K562 (cell line): ENCODE results near the gene SLC24A3. TPM values are rescaled to one million over a fixed set of nuclear protein-coding genes. Genes with fewer than 3 reads are reported as not detected.

ENCODE experiments used
- ATAC-seq: fragments of 200-7000 bp; cut with Tn5 transposase; 3 replicates; pipeline ENCODE4 v1.9.1; 2020; ENCODE audit warnings: moderate library complexity
- BruUV-seq: library from RNA; stranded (reverse); fragments of 400-500 nt; replicated peaks from 2 replicates; lab custom pipeline; 2021; lab: Mats Ljungman, UMichigan
- CTCF ChIA-PET: fragments of 300-600 bp; formaldehyde crosslinking; extraction: SDS; loops from one replicate; lab custom pipeline; 2021; ENCODE audit warnings: low intra/inter-chr PET ratio; lab: Yijun Ruan, JAX
- POLR2A ChIA-PET: fragments of 300-600, 350-650 bp; sonication (Branson Sonifier 250); formaldehyde crosslinking; extraction: SDS; loops from one replicate; lab custom pipeline; 2021; ENCODE audit warnings: antibody characterized with exemption, inconsistent platforms; lab: Yijun Ruan, JAX
- DNase-seq, 4 experiments: peaks; one replicate each; pipeline versions ENCODE4 v3.0.0 to v3.0.0-alpha.2; 2011 to 2018; ENCODE audit warnings: low spot score in 3 of 4, mixed read lengths in 3 of 4; ENCODE audit errors: extremely low read depth in 1 of 4
- FAIRE-seq: peaks from 2 replicates; lab custom pipeline; 2011; peaks lifted over from hg19 to GRCh38; lab: Jason Lieb, UNC
- H2AFZ ChIP-seq: 2 replicates; pipeline ENCODE4 v1.6.0; 2011; ENCODE audit warnings: low read depth, low read length, control low read depth, inconsistent platforms
- H3K27ac ChIP-seq: fragments of 200-600 bp; 3 replicates; pipeline ENCODE4 v1.8.0; 2011; ENCODE audit warnings: low read depth, mild to moderate bottlenecking, control low read depth, inconsistent platforms, low read length, moderate library complexity, mixed read lengths; ENCODE audit errors: extremely low read depth
- H3K27me3 ChIP-seq, 2 experiments: fragments of 300-600 bp in 1 of 2; 2 replicates in 1 of 2; 3 replicates in 1 of 2; pipeline versions ENCODE4 v1.6.0 to v1.8.0; 2011; ENCODE audit warnings: inconsistent platforms in 2 of 2, low read length in 2 of 2, mild to moderate bottlenecking in 1 of 2, mixed read lengths in 1 of 2, moderate library complexity in 1 of 2; ENCODE audit not compliant: control insufficient read depth in 2 of 2, insufficient read depth in 2 of 2
- H3K36me3 ChIP-seq: fragments of 300-600 bp; 3 replicates; pipeline ENCODE4 v1.8.0; 2011; ENCODE audit warnings: mild to moderate bottlenecking, low read length, inconsistent platforms; ENCODE audit not compliant: control insufficient read depth, insufficient read depth
- H3K4me1 ChIP-seq, 2 experiments: fragments of 200-600 bp in 1 of 2; replicated peaks in 1 of 2; 2 replicates in 1 of 2; 3 replicates in 1 of 2; pipeline versions ENCODE4 v1.5.1 to v1.8.0; 2011; ENCODE audit warnings: inconsistent platforms in 2 of 2, low read length in 2 of 2, mild to moderate bottlenecking in 1 of 2, mixed read lengths in 1 of 2, moderate library complexity in 1 of 2; ENCODE audit not compliant: control insufficient read depth in 2 of 2, insufficient read depth in 2 of 2
- H3K4me2 ChIP-seq: 2 replicates; pipeline ENCODE4 v1.6.1; 2011; ENCODE audit warnings: low read length, control low read depth, inconsistent platforms, mixed read lengths; ENCODE audit not compliant: insufficient read depth
- H3K4me3 ChIP-seq: fragments of 200-600 bp; sonication (generic), shearing (Covaris generic); 2 replicates; pipeline ENCODE4 v1.5.1; 2016; ENCODE audit warnings: control low read depth, inconsistent platforms
- H3K79me2 ChIP-seq: fragments of 200-600 bp; 3 replicates; pipeline ENCODE4 v1.8.0; 2011; ENCODE audit warnings: low read length, inconsistent platforms; ENCODE audit not compliant: control insufficient read depth, insufficient read depth
- H3K9ac ChIP-seq, 2 experiments: 2 replicates each; pipeline versions ENCODE4 v1.6.0 to v1.6.1; 2011; ENCODE audit warnings: low read depth in 2 of 2, low read length in 2 of 2, control low read depth in 1 of 2, inconsistent platforms in 1 of 2, mild to moderate bottlenecking in 1 of 2, mixed read lengths in 1 of 2; ENCODE audit not compliant: insufficient read depth in 1 of 2
- H3K9me1 ChIP-seq: one replicate; pipeline ENCODE4 v1.6.0; 2011; ENCODE audit warnings: inconsistent platforms, mild to moderate bottlenecking, low read length, moderate library complexity; ENCODE audit not compliant: control insufficient read depth, insufficient read depth
- H3K9me3 ChIP-seq: replicated peaks from 2 replicates; pipeline ENCODE4 v1.5.1; 2011; ENCODE audit warnings: low read depth, low read length, inconsistent platforms; ENCODE audit not compliant: control insufficient read depth, insufficient read depth
- H4K20me1 ChIP-seq: replicated peaks from 2 replicates; pipeline ENCODE4 v1.6.1; 2011; ENCODE audit warnings: low read length, inconsistent platforms, mixed read lengths; ENCODE audit not compliant: control insufficient read depth, insufficient read depth
- CBX1 ChIP-seq: sonication (generic); IDR thresholded peaks from 2 replicates; pipeline ENCODE4 v1.6.1; 2016; ENCODE audit warnings: antibody characterized with exemption, low read depth, mild to moderate bottlenecking
- CTBP1 ChIP-seq: fragments of 450-650 bp; IDR thresholded peaks from 2 replicates; pipeline ENCODE4 v1.6.1; 2016; ENCODE audit warnings: borderline replicate concordance
- JUND ChIP-seq, 2 experiments: IDR thresholded peaks; 2 replicates in 1 of 2; 3 replicates in 1 of 2; pipeline ENCODE4 v1.6.1; 2011; ENCODE audit warnings: borderline replicate concordance in 2 of 2, low read depth in 2 of 2, low read length in 2 of 2, improper control_type of control experiment in 1 of 2, missing biosample characterization in 1 of 2, missing genetic modification characterization in 1 of 2, missing genetic modification reagents in 1 of 2
- NFYB ChIP-seq: IDR thresholded peaks from 2 replicates; pipeline ENCODE4 v1.6.1; 2011; ENCODE audit warnings: mild to moderate bottlenecking, moderate library complexity; ENCODE audit not compliant: insufficient read length; ENCODE audit errors: extremely low read depth
- RBM14 ChIP-seq: fragments of 200-400 bp; formaldehyde crosslinking; IDR thresholded peaks from 2 replicates; pipeline ENCODE4 v1.6.1; 2018; ENCODE audit warnings: low read depth, mild to moderate bottlenecking, low read length, moderate library complexity, borderline replicate concordance; ENCODE audit not compliant: insufficient read depth
- RBM34 ChIP-seq: fragments of 200-400 bp; formaldehyde crosslinking; IDR thresholded peaks from 2 replicates; pipeline ENCODE4 v1.6.1; 2018; ENCODE audit warnings: low read length, borderline replicate concordance; ENCODE audit not compliant: insufficient read depth
- RCOR1 ChIP-seq, 2 experiments: IDR thresholded peaks; 2 replicates each; pipeline ENCODE4 v1.6.1; 2012; ENCODE audit warnings: low read depth in 2 of 2, low read length in 2 of 2, borderline replicate concordance in 1 of 2, improper control_type of control experiment in 1 of 2
- STAT5B ChIP-seq: fragments of 250-450 bp; sonication (Bioruptor Pico); IDR thresholded peaks from 2 replicates; pipeline ENCODE4 v1.8.0; 2021; ENCODE audit warnings: mild to moderate bottlenecking, inconsistent platforms
- WGBS: fragments of 100-300 bp; shearing (Covaris generic); methylation state at CpG from one replicate; pipeline ENCODE4 v1.1.6; 2016; ENCODE audit warnings: low coverage, mixed read lengths; ENCODE audit not compliant: insufficient coverage; ENCODE audit errors: missing lambda C conversion rate; 5-methylcytosine and 5-hydroxymethylcytosine counted together
- in situ Hi-C: fragments of 300-500 bp; cut with MboI; formaldehyde crosslinking; loops from 4 replicates; pipeline ENCODE4 v1.15.0; 2018; ENCODE audit warnings: inconsistent platforms, mixed read lengths
- intact Hi-C: fragments of 100-400 bp; cut with micrococcal nuclease; formaldehyde crosslinking; loops from 2 replicates; pipeline ENCODE4 v1.14.2; 2022
- polyA plus RNA-seq, 8 experiments: library from polyadenylated mRNA; depleted of rRNA in 4 of 8; stranded (reverse) in 5 of 8; unstranded in 3 of 8; fragments of >200 nt; fragmentation: Nextera tagmentation in 2 of 8; fragmentation: Illumina TruSeq in 1 of 8; extraction: Ambion mirVana in 2 of 8; extraction: Trizol in 1 of 8; gene quantifications; 2 replicates each; pipeline versions ENCODE4 v1.2.1 to v1.2.3, GENCODE V29; 2011 to 2014; ENCODE audit warnings: inconsistent platforms in 1 of 8, missing spikeins in 1 of 8
- total RNA-seq, 7 experiments: library from RNA; depleted of rRNA in 6 of 7; stranded (reverse); fragments of >200 nt in 6 of 7; fragmentation: Illumina TruSeq in 2 of 7; extraction: Trizol in 2 of 7; gene quantifications; 2 replicates each; pipeline versions ENCODE4 v1.2.1 to v1.2.3, GENCODE V29; 2011 to 2021; ENCODE audit warnings: low replicate concordance in 1 of 7

The SLC24A3 gene
- total and polyA plus RNA-seq, 9 of the 15 experiments (the other 6 are each of a cell fraction or from before 2014, with no cell fraction given) = not detected

DNA sequence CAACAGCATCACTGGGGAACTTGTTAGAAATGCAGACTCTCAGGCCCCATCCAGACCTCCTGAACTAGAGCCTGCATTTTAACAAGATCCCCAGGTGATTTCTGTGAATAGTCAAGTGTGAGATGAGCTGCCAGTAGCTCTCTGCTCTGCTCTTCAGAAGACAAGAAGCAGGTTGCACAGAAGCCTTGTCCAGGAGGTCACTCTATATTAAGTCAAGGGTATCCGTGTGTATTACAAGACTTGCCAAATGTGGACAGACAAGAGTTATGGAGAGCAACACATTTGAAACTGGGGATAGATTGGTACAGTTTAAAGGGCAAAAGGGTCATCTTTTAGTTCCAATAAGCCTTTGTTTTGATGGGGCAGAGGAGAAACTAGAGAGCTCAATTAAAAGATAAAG, 522.4 kb downstream of the SLC24A3 start:
- Histone ChIP-seq H3K9me1 (no peaks in the 10 kb centered on the region), H3K27me3 (no peaks in the 10 kb centered on the region; a peak in 1 of 5 replicates), H3K79me2 (no peaks in the 10 kb centered on the region), H3K36me3 (no peaks in the 10 kb centered on the region), H4K20me1 (no peaks in the 10 kb centered on the region), H3K4me1 (no peaks in the 10 kb centered on the region), H3K9ac (no peak overlapping the region), H3K27ac (no peak overlapping the region), H3K4me3 (no peak overlapping the region), H3K4me2 (no peak overlapping the region), H3K9me3 (no peaks in the 10 kb centered on the region), H2AFZ (no peak overlapping the region)
- in situ Hi-C loops = no loop called here
- POLR2A ChIA-PET = interaction anchor here (0.6 kb wide), 1 partner anchor 211 kb away, joined by 3 read pairs; no protein-coding TSS in a partner anchor
- 0% methylated on average over 1 of the region's 1 CpG for WGBS
- CTCF ChIA-PET = no interaction called here
- intact Hi-C loops = no loop called here
- TF ChIP-seq RBM14 (no peak), STAT5B (CRISPR knock-in tag) (no peak), CTBP1 (no peak), CBX1 (no peak), JUND (IDR thresholded peaks at IDR 0.05; ENCODE audit: borderline replicate concordance, low read depth, low read length) (no peak), JUND (tag; IDR thresholded peaks at IDR 0.05; ENCODE audit: borderline replicate concordance, low read depth, low read length) (no peak)
- FAIRE-seq (no peak), DNase-seq (no peak), ATAC-seq (no peak)
- no TSS peak for BruUV-seq

DNA sequence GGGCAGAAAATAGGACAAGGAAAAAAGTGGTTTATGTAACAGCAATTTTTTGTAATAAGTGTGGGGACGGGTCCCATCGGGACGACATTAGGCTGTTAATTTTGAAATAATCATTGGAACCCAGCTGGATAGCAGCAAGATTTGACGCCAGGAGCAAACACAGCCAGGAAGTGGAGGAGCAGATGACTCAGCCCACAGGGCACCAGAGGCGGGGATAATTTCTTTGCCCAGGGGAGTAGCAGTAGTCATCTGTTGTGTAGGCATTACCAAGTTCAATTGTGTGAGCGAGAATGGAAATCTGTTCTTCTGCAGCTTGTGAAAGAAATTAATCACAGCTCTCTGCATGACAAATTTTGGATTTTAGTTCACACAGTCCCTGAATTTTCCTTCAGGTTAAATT, 523.0 kb downstream of the SLC24A3 start:
- Histone ChIP-seq H3K4me2 (no peak overlapping the region), H3K9ac (no peak overlapping the region), H3K27ac (no peak overlapping the region), H3K36me3 (no peaks in the 10 kb centered on the region), H3K9me3 (no peaks in the 10 kb centered on the region), H3K9me1 (no peaks in the 10 kb centered on the region), H3K4me1 (no peaks in the 10 kb centered on the region), H3K4me3 (no peak overlapping the region), H4K20me1 (no peaks in the 10 kb centered on the region), H3K79me2 (no peaks in the 10 kb centered on the region), H3K27me3 (no peaks in the 10 kb centered on the region; a peak in 1 of 5 replicates), H2AFZ (no peak overlapping the region)
- POLR2A ChIA-PET = interaction anchor here (0.6 kb wide), 1 partner anchor 210 kb away, joined by 3 read pairs; no protein-coding TSS in a partner anchor
- FAIRE-seq (no peak), DNase-seq (no peak), ATAC-seq (no peak)
- in situ Hi-C loops (no loop called here), intact Hi-C loops (no loop called here)
- CTCF ChIA-PET = no interaction called here
- no TSS peak for BruUV-seq
- WGBS = 0% methylated on average over 5 of the region's 6 CpGs
- TF ChIP-seq RCOR1 (IDR thresholded peaks at IDR 0.05; ENCODE audit: borderline replicate concordance in 1 of 2, low read depth in 2 of 2, low read length in 2 of 2) (no peak), NFYB (no peak), RBM34 (no peak)
